ENCODE results near the gene INTU. TPM values are rescaled to one million over a fixed set of nuclear protein-coding genes. Genes with fewer than 3 reads are reported as not detected.

The INTU gene
- total and polyA plus RNA-seq, 12 donors = 2.5 to 12.5 (median 5.0) TPM

- Histone ChIP-seq H3K27ac (no peak overlapping the region), H3K4me3 (no peak overlapping the region), H3K9me3 (replicated peaks in 1 of 3) (no peaks in the 10 kb centered on the region), H3K27me3 (no peaks in the 10 kb centered on the region), H3K36me3 (replicated peaks in 1 of 2) (no peaks in the 10 kb centered on the region), H3K4me1 (replicated peaks in 1 of 2) (no peaks in the 10 kb centered on the region)
- intact Hi-C loops (cut with DNase I) = no loop called here
- DNase-seq = no peak
- WGBS, 4 donors = 61 to 76% (median 71%) methylated on average over 2 of the region's 2 CpGs
- TF ChIP-seq CTCF (IDR thresholded peaks at IDR 0.05) (no peak), POLR2A (IDR thresholded peaks at IDR 0.05) (no peak)
Measured at GRCh38 chr4:127686658-127687057, 53.9 kb downstream of the INTU start.

- no peaks in the 10 kb centered on the region for H3K36me3 ChIP-seq (replicated peaks in 1 of 2)
- WGBS, 4 donors = 88 to 93% (median 89%) methylated on average over 7 of the region's 7 CpGs
- DNase-seq = no peak
- TF ChIP-seq CTCF (IDR thresholded peaks at IDR 0.05) (no peak), POLR2A (IDR thresholded peaks at IDR 0.05) (no peak)
- no peak overlapping the region for H3K4me3 ChIP-seq
- intact Hi-C loops (cut with DNase I) = no loop called here
- no peak overlapping the region for H3K27ac ChIP-seq
- H3K4me1 ChIP-seq (replicated peaks in 1 of 2) = no peaks in the 10 kb centered on the region
- H3K27me3 ChIP-seq = no peaks in the 10 kb centered on the region
- H3K9me3 ChIP-seq (replicated peaks in 1 of 3) = no peaks in the 10 kb centered on the region
Measured at GRCh38 chr4:127687580-127687979, 54.8 kb downstream of the INTU start.

GRCh38 chr4:127698789-127699200 lies 66.0 kb downstream of the INTU start:
- H3K4me3 ChIP-seq = no peak overlapping the region
- peak in 4 of 7 donors; percentile 15 to 38 (median 28) for DNase-seq
- TF ChIP-seq CTCF (IDR thresholded peaks at IDR 0.05) = no peak
- TF ChIP-seq POLR2A (IDR thresholded peaks at IDR 0.05) = no peak

GRCh38 chr4:127708985-127709384 lies 76.2 kb downstream of the INTU start:
- no peaks in the 10 kb centered on the region for H3K4me1 ChIP-seq (replicated peaks in 1 of 2)
- H3K4me3 ChIP-seq = no peak overlapping the region
- intact Hi-C loops (cut with DNase I) = no loop called here
- no peaks in the 10 kb centered on the region for H3K9me3 ChIP-seq (replicated peaks in 1 of 3)
- DNase-seq = peak; percentile 74 to 88 (median 83)
- peak overlapping the region in 1 of 5 donors; percentile 9 for H3K27ac ChIP-seq
- WGBS, 4 donors = 18 to 40% (median 28%) methylated on average over 4 to 5 of the region's 5 CpGs
- TF ChIP-seq CTCF (IDR thresholded peaks at IDR 0.05) = no peak
- TF ChIP-seq POLR2A (IDR thresholded peaks at IDR 0.05) = no peak
- no peaks in the 10 kb centered on the region for H3K27me3 ChIP-seq
- H3K36me3 ChIP-seq (replicated peaks in 1 of 2) = no peaks in the 10 kb centered on the region

More at GRCh38 chr4:127698789-127699200, 66.0 kb downstream of the INTU start:
- H3K4me1 ChIP-seq (replicated peaks in 1 of 2) = peaks cover 0 to 4% of the 10 kb centered on the region in 2 donors
- WGBS, 4 donors = 31 to 54% (median 46%) methylated on average over 4 of the region's 4 CpGs
- intact Hi-C loops (cut with DNase I) = no loop called here
- H3K36me3 ChIP-seq (replicated peaks in 1 of 2) = no peaks in the 10 kb centered on the region
- no peaks in the 10 kb centered on the region for H3K27me3 ChIP-seq
- H3K9me3 ChIP-seq (replicated peaks in 1 of 3) = no peaks in the 10 kb centered on the region
- H3K27ac ChIP-seq = no peak overlapping the region

All from adrenal gland (tissue), 12 donors.